Ishikawa (cell line): ENCODE measurements around the gene EDN2.

Experiments
- CREB1 ChIP-seq: IDR thresholded peaks from 2 replicates; pipeline ENCODE4 v1.6.1; 2012; ENCODE audit warnings: low read depth
- EGR1 ChIP-seq: IDR thresholded peaks from 2 replicates; pipeline ENCODE4 v1.6.1; 2012
- EP300 ChIP-seq: IDR thresholded peaks from 2 replicates; pipeline ENCODE4 v1.6.1; 2012; ENCODE audit warnings: borderline replicate concordance
- FOXM1 ChIP-seq: IDR thresholded peaks from 2 replicates; pipeline ENCODE4 v1.6.1; 2012; ENCODE audit warnings: low read depth, borderline replicate concordance
- NFIC ChIP-seq: IDR thresholded peaks from 2 replicates; pipeline ENCODE4 v1.6.1; 2012
- RAD21 ChIP-seq: IDR thresholded peaks from 2 replicates; pipeline ENCODE4 v1.6.1; 2012; ENCODE audit warnings: low read depth
- REST ChIP-seq: IDR thresholded peaks from 2 replicates; pipeline ENCODE4 v1.6.1; 2012; ENCODE audit warnings: low read depth, mild to moderate bottlenecking
- TCF12 ChIP-seq: IDR thresholded peaks from 2 replicates; pipeline ENCODE4 v1.6.1; 2012; ENCODE audit warnings: low read depth
- ZBTB7A ChIP-seq: IDR thresholded peaks from 2 replicates; pipeline ENCODE4 v1.6.1; 2012; ENCODE audit warnings: low read depth
- TF ChIP-seq, protein P1 (sequence below): IDR thresholded peaks from 2 replicates; pipeline ENCODE4 v1.6.1; 2012

GRCh38 chr1:41461790-41462679 is 22.4 kb downstream of the EDN2 start:
- TF ChIP-seq RAD21 (no peak), EP300 (no peak), NFIC (no peak), EGR1 (no peak), TCF12 (no peak), FOXM1 (no peak), REST (no peak), CREB1 (no peak), ZBTB7A (no peak)
- TF ChIP-seq, protein P1, sequence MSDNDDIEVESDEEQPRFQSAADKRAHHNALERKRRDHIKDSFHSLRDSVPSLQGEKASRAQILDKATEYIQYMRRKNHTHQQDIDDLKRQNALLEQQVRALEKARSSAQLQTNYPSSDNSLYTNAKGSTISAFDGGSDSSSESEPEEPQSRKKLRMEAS, result no peak
